A204.1 (cell line): Measurements from ENCODE around the gene FOXO3.
"Not testable (repeated sequence)": the region's sequence is repeated elsewhere in the genome, so short reads cannot be mapped to it uniquely, and the experiment has no call there.

Experiments used
- FAIRE-seq: peaks from 2 replicates; lab custom pipeline; 2012; peaks lifted over from hg19 to GRCh38; lab: Jason Lieb, UNC

FOXO3 gene

GRCh38 chr6:108630050-108630714, 69.5 kb downstream of the FOXO3 start:
- FAIRE-seq: no peak

- FAIRE-seq: no peak
Measured at GRCh38 chr6:108632441-108632840, 71.7 kb downstream of the FOXO3 start.

- no peak for FAIRE-seq
Measured at GRCh38 chr6:108633436-108633835, 72.7 kb downstream of the FOXO3 start.

- no peak for FAIRE-seq
Measured at GRCh38 chr6:108635505-108636226, 74.9 kb downstream of the FOXO3 start.

- FAIRE-seq: no peak
Measured at GRCh38 chr6:108637963-108638362, 77.2 kb downstream of the FOXO3 start.

GRCh38 chr6:108638993-108639392, 78.3 kb downstream of the FOXO3 start:
- FAIRE-seq: no peak

GRCh38 chr6:108640104-108640503, 79.4 kb downstream of the FOXO3 start:
- FAIRE-seq: no peak

- FAIRE-seq: no peak
Measured at GRCh38 chr6:108643184-108643583, 82.5 kb downstream of the FOXO3 start.

GRCh38 chr6:108644252-108644651, 83.5 kb downstream of the FOXO3 start:
- no peak for FAIRE-seq

GRCh38 chr6:108648191-108648590, 87.5 kb downstream of the FOXO3 start:
- FAIRE-seq: no peak

- FAIRE-seq: no peak
Measured at GRCh38 chr6:108650325-108650724, 89.6 kb downstream of the FOXO3 start.

GRCh38 chr6:108650781-108651180, 90.1 kb downstream of the FOXO3 start:
- no peak for FAIRE-seq

- no peak for FAIRE-seq
Measured at GRCh38 chr6:108651340-108652227, 90.9 kb downstream of the FOXO3 start.

- no peak for FAIRE-seq
Measured at GRCh38 chr6:108652375-108652774, 91.7 kb downstream of the FOXO3 start.

GRCh38 chr6:108653949-108654348, 93.2 kb downstream of the FOXO3 start:
- FAIRE-seq: no peak

- no peak for FAIRE-seq
Measured at GRCh38 chr6:108654465-108655106, 93.9 kb downstream of the FOXO3 start.

GRCh38 chr6:108655806-108656651, 95.3 kb downstream of the FOXO3 start:
- FAIRE-seq: no peak

- FAIRE-seq: no peak
Measured at GRCh38 chr6:108656836-108657235, 96.1 kb downstream of the FOXO3 start.

- FAIRE-seq: no peak
Measured at GRCh38 chr6:108658174-108658573, 97.5 kb downstream of the FOXO3 start.

- FAIRE-seq: not testable (repeated sequence)
Measured at GRCh38 chr6:108658785-108659184, 98.1 kb downstream of the FOXO3 start.

- FAIRE-seq: no peak
Measured at GRCh38 chr6:108660251-108660650, 99.5 kb downstream of the FOXO3 start.

GRCh38 chr6:108661430-108661829, 100.7 kb downstream of the FOXO3 start:
- FAIRE-seq: no peak
